HFF-Myc (cell line): ENCODE data around the gene OR8J1.
"Not testable (repeated sequence)": the region's sequence is repeated elsewhere in the genome, so short reads cannot be mapped to it uniquely, and the experiment has no call there.

Experiments used
- DNase-seq: peaks from one replicate; pipeline ENCODE4 v3.0.0-alpha.2; 2011; ENCODE audit warnings: low read depth; ENCODE audit errors: extremely low read depth
- H3K4me3 ChIP-seq: replicated peaks from 2 replicates; pipeline ENCODE4 v1.5.1; 2011; ENCODE audit warnings: low read depth, mild to moderate bottlenecking, control low read depth, low read length
- TF ChIP-seq, protein P1 (sequence below): IDR thresholded peaks from 2 replicates; pipeline ENCODE4 v1.5.1; 2012; ENCODE audit warnings: mild to moderate bottlenecking, low read depth, low read length, control low read depth; ENCODE audit errors: missing control alignments

OR8J1 gene

GRCh38 chr11:56345739-56346138 lies 8.4 kb upstream of the OR8J1 start, which contains the start of gene OR8K1:
Gene OR8K1 (plus strand): TSS chr11:56346039. CDS start chr11:56346039, 0 bp downstream.
- TF ChIP-seq, protein P1, sequence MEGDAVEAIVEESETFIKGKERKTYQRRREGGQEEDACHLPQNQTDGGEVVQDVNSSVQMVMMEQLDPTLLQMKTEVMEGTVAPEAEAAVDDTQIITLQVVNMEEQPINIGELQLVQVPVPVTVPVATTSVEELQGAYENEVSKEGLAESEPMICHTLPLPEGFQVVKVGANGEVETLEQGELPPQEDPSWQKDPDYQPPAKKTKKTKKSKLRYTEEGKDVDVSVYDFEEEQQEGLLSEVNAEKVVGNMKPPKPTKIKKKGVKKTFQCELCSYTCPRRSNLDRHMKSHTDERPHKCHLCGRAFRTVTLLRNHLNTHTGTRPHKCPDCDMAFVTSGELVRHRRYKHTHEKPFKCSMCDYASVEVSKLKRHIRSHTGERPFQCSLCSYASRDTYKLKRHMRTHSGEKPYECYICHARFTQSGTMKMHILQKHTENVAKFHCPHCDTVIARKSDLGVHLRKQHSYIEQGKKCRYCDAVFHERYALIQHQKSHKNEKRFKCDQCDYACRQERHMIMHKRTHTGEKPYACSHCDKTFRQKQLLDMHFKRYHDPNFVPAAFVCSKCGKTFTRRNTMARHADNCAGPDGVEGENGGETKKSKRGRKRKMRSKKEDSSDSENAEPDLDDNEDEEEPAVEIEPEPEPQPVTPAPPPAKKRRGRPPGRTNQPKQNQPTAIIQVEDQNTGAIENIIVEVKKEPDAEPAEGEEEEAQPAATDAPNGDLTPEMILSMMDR: no peak

GRCh38 chr11:56375324-56375723 lies 21.2 kb downstream of the OR8J1 start, which contains the start of gene OR8U1:
Gene OR8U1 (plus strand): TSS chr11:56375624. CDS start chr11:56375624, 0 bp downstream.
- TF ChIP-seq, protein P1: no peak
- no peak for DNase-seq
- H3K4me3 ChIP-seq: no peak within 1 kb of the TSS

More at GRCh38 chr11:56345739-56346138, 8.4 kb upstream of the OR8J1 start, which contains the start of gene OR8K1:
- DNase-seq: no peak
- no peak within 1 kb of the TSS for H3K4me3 ChIP-seq

GRCh38 chr11:56380120-56380519 lies 26.0 kb downstream of the OR8J1 start:
- TF ChIP-seq, protein P1: no peak
- no peak overlapping the region for H3K4me3 ChIP-seq
- no peak for DNase-seq

GRCh38 chr11:56394381-56394780 lies 40.3 kb downstream of the OR8J1 start:
- H3K4me3 ChIP-seq: no peak overlapping the region
- TF ChIP-seq, protein P1: no peak
- DNase-seq: no peak

DNA sequence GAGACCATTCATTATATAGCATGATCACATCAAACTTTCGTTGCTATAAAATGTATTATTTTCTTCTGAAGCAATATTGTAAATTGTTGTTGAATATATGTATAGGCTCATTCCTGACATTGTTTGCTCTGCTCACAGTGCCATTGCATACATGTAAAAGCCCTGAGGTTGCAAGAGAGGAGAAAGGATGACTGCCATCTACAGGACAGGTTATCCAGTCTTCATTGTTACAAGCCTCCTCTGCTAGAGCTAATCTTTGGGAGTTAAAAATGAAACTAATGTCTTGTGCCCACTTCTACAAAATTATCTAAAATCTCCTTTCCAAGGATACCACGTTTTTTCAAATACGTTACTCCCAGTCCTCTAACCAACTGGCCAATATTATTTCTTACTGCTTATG lies 42.0 kb downstream of the OR8J1 start:
- TF ChIP-seq, protein P1: no peak
- no peak overlapping the region for H3K4me3 ChIP-seq
- no peak for DNase-seq

DNA sequence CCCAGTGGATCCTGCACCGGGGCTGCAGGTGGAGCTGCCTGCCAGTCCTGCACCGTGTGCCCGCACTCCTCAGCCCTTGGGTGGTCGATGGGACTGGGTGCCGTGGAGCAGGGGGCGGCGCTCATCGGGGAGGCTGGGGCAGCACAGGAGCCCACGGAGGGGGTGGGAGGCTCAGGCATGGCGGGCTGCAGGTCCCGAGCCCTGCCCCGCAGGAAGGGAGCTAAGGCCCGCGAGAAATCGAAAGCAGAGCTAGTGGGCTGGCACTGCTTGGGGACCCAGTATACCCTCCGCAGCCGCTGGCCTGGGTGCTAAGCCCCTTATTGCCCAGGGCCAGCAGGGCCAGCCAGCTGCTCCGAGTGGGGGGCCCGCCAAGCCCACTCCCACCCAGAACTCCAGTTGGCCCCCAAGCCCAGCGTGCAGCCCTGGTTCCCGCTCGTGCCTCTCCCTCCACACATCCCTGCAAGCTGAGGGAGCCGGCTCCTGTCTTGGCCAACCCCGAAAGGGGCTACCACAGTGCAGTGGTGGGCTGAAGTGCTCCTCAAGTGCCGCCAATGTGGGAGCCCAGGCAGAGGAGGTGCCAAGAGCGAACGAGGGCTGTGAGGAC lies 47.9 kb downstream of the OR8J1 start:
- DNase-seq, H3K4me3 ChIP-seq: not testable (repeated sequence)

GRCh38 chr11:56404393-56404792 lies 50.3 kb downstream of the OR8J1 start:
- no peak overlapping the region for H3K4me3 ChIP-seq
- TF ChIP-seq, protein P1: no peak
- DNase-seq: no peak
